HL-60 (cell line): ENCODE results near the gene GPR68.

Experiments used
- DNase-seq, 2 experiments: peaks; one replicate each; pipeline ENCODE4 v3.0.0-alpha.2; 2010 to 2020; ENCODE audit warnings: low read depth in 1 of 2, low spot score in 1 of 2
- H3K27ac ChIP-seq: fragments of 250-450 bp; sonication (Bioruptor Pico); replicated peaks from 2 replicates; pipeline ENCODE4 v1.5.1; 2020; ENCODE audit warnings: mild to moderate bottlenecking, moderate library complexity
- H3K27me3 ChIP-seq: fragments of 250-450 bp; sonication (Bioruptor Pico); 2 replicates; pipeline ENCODE4 v1.5.1; 2021; ENCODE audit warnings: mild to moderate bottlenecking, moderate library complexity; ENCODE audit not compliant: insufficient read depth, poor library complexity, severe bottlenecking
- H3K4me3 ChIP-seq: replicated peaks from 2 replicates; pipeline ENCODE4 v1.5.1; 2011; ENCODE audit warnings: mild to moderate bottlenecking, control low read depth, low read length; ENCODE audit not compliant: insufficient read depth
- GABPA ChIP-seq: IDR thresholded peaks from 2 replicates; pipeline ENCODE4 v1.6.1; 2012; ENCODE audit warnings: low read depth
- POLR2AphosphoS5 ChIP-seq: IDR thresholded peaks from 2 replicates; pipeline ENCODE4 v1.6.1; 2012; ENCODE audit warnings: low read depth
- REST ChIP-seq: IDR thresholded peaks from 2 replicates; pipeline ENCODE4 v1.6.1; 2012; ENCODE audit warnings: low read depth; ENCODE audit not compliant: insufficient replicate concordance
- SPI1 ChIP-seq: IDR thresholded peaks from 2 replicates; pipeline ENCODE4 v1.6.1; 2012; ENCODE audit warnings: low read depth, mild to moderate bottlenecking, borderline replicate concordance
- TF ChIP-seq, protein P1 (sequence below): IDR thresholded peaks from one replicate; pipeline ENCODE4 v1.5.1; 2011; ENCODE audit warnings: low read length, control low read depth, inconsistent platforms; ENCODE audit not compliant: insufficient read depth

GPR68 gene

DNA sequence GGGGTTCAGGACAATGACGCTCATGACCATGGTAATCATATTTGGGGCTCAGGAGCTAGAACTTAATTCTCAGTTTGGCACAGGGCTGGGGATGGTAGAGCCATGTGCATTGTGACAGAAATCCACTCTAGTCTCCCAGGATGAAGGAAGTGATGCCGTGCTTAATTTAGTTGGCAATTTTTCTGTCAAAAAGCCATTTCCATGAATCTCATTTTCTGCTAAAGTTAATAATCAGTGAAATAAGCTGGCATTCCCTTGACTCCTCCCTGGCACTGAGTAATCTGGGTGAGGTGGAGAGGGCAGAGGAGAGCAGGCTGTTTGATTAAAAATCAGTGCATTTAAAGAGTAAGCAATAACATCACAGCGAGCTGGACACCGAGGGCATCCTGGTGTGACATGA is 45.0 kb upstream of the GPR68 start:
- Histone ChIP-seq H3K27me3 (no peaks in the 10 kb centered on the region), H3K27ac (no peak overlapping the region), H3K4me3 (no peak overlapping the region)
- TF ChIP-seq POLR2AphosphoS5 (no peak), SPI1 (no peak)
- DNase-seq, result no peak

DNA sequence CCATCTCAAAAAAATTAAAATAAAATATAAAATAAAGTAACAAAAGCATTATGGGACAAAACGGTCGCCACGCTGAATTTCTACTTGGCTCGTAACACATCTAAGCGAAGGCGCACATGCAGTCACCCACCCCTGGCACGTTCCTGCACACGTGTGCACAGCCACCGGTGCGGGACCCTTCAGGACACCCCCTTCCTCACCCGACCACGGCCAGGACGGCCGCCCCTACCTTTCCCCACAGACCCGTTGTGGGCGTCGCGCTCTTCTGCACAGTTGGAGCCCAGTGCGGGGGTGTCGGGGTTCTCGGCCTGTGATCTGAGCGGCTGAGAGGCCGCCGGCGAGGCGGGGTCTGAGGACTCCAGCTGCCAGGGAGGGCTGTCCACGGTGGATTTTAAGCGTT is 44.4 kb upstream of the GPR68 start:
- no peak overlapping the region for H3K27ac ChIP-seq
- TF ChIP-seq SPI1, result no peak
- TF ChIP-seq, protein P1, sequence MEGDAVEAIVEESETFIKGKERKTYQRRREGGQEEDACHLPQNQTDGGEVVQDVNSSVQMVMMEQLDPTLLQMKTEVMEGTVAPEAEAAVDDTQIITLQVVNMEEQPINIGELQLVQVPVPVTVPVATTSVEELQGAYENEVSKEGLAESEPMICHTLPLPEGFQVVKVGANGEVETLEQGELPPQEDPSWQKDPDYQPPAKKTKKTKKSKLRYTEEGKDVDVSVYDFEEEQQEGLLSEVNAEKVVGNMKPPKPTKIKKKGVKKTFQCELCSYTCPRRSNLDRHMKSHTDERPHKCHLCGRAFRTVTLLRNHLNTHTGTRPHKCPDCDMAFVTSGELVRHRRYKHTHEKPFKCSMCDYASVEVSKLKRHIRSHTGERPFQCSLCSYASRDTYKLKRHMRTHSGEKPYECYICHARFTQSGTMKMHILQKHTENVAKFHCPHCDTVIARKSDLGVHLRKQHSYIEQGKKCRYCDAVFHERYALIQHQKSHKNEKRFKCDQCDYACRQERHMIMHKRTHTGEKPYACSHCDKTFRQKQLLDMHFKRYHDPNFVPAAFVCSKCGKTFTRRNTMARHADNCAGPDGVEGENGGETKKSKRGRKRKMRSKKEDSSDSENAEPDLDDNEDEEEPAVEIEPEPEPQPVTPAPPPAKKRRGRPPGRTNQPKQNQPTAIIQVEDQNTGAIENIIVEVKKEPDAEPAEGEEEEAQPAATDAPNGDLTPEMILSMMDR, result no peak
- TF ChIP-seq GABPA, result no peak
- TF ChIP-seq REST, result no peak
- no peak for TF ChIP-seq POLR2AphosphoS5
- no peak overlapping the region for H3K4me3 ChIP-seq
- no peak for DNase-seq
- no peaks in the 10 kb centered on the region for H3K27me3 ChIP-seq

GRCh38 chr14:91286530-91286937 is 42.0 kb upstream of the GPR68 start:
- TF ChIP-seq REST (no peak), SPI1 (no peak), GABPA (no peak), POLR2AphosphoS5 (no peak)
- TF ChIP-seq, protein P1, result peak; percentile 94
- H3K27me3 ChIP-seq, result no peaks in the 10 kb centered on the region
- peak; percentile 37 to 72 for DNase-seq
- H3K4me3 ChIP-seq, result no peak overlapping the region
- H3K27ac ChIP-seq, result no peak overlapping the region

DNA sequence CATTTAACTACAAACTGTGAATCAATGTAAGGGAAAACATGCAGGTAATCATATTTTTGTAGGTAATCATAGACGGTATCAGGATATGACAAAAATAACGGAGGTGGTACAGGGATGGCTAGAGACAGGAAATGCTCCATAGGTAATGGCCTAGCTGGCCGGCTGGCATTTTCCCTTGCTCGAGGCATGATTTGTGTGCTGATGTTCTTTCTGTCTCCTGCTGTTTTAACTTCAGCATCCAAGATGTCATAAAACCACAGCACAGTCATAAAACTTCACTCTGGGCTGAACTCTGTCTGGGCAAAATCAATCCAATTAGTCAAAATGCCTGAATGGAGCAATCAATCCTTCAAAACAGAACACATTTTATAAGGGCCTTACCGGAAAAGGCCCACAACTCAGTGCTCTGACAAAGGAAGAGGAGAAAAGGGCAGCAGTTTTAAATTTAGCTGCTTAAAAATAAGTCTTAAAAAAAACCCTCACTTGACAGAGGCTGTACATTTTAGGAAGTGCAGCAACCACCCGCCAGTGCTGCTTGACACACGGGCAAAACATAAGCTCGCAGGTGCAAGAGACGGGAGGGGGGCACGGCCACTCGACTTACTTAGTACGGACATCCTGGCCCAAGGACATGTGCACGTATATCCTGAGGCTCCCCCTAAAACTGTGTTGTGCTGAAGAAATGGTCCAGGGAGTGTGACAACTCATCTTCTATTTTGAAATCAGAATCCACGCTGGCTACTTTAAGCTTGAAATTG is 40.5 kb upstream of the GPR68 start:
- no peaks in the 10 kb centered on the region for H3K27me3 ChIP-seq
- H3K4me3 ChIP-seq, result no peak overlapping the region
- H3K27ac ChIP-seq, result no peak overlapping the region
- no peak for DNase-seq
- TF ChIP-seq POLR2AphosphoS5 (no peak), REST (no peak), GABPA (no peak), SPI1 (no peak)
- TF ChIP-seq, protein P1, result no peak
